GM12878 (cell line): ENCODE data around the gene PLEKHA6.

Experiments used
- EP300 ChIP-seq, 2 experiments: fragments of 150-350 bp in 1 of 2; IDR thresholded peaks; 2 replicates each; pipeline ENCODE4 v1.6.1; 2011 to 2012; ENCODE audit warnings: low read depth in 2 of 2, low read length in 2 of 2, borderline replicate concordance in 1 of 2, improper control_type of control experiment in 1 of 2, inconsistent platforms in 1 of 2; ENCODE audit not compliant: control insufficient read depth in 1 of 2
- FOS ChIP-seq: IDR thresholded peaks from 3 replicates; pipeline ENCODE4 v1.6.1; 2011; ENCODE audit warnings: borderline replicate concordance; ENCODE audit not compliant: insufficient read length; ENCODE audit errors: extremely low read depth
- HDAC2 ChIP-seq: fragments of 200-600 bp; sonication (generic); IDR thresholded peaks from 2 replicates; pipeline ENCODE4 v1.6.1; 2017
- POLR2A ChIP-seq: IDR thresholded peaks from 2 replicates; pipeline ENCODE4 v1.6.1; 2011; ENCODE audit warnings: low read depth, mild to moderate bottlenecking, low read length
- TCF7 ChIP-seq: IDR thresholded peaks from 2 replicates; pipeline ENCODE4 v1.6.1; 2014; ENCODE audit warnings: antibody characterized with exemption, borderline replicate concordance
- ZSCAN29 ChIP-seq: fragments of 450-650 bp; IDR thresholded peaks from 2 replicates; pipeline ENCODE4 v1.6.1; 2017; ENCODE audit warnings: mild to moderate bottlenecking, moderate library complexity
- TF ChIP-seq, protein P1 (sequence below): IDR thresholded peaks from 2 replicates; pipeline ENCODE4 v1.6.1; 2011; ENCODE audit warnings: low read depth, low read length, improper control_type of control experiment, borderline replicate concordance
- TF ChIP-seq, protein P2 (sequence below): IDR thresholded peaks from 2 replicates; pipeline ENCODE4 v1.6.1; 2012; ENCODE audit warnings: mild to moderate bottlenecking, low read depth, low read length
- TF ChIP-seq, protein P3 (sequence below): IDR thresholded peaks from 2 replicates; pipeline ENCODE4 v1.6.1; 2012; ENCODE audit warnings: low read depth, low read length, improper control_type of control experiment
- TF ChIP-seq, protein P4 (sequence below), 3 experiments: IDR thresholded peaks in 2 of 3; conservative IDR thresholded peaks in 1 of 3; 2 replicates each; pipeline ENCODE4 v1.5.1; 2011; ENCODE audit warnings: low read depth in 3 of 3, low read length in 3 of 3, mild to moderate bottlenecking in 3 of 3, control low read depth in 2 of 3, moderate library complexity in 2 of 3, inconsistent platforms in 1 of 3, mixed read lengths in 1 of 3; ENCODE audit not compliant: control insufficient read depth in 2 of 3, insufficient read depth in 1 of 3; ENCODE audit errors: extremely low read depth in 1 of 3

DNA sequence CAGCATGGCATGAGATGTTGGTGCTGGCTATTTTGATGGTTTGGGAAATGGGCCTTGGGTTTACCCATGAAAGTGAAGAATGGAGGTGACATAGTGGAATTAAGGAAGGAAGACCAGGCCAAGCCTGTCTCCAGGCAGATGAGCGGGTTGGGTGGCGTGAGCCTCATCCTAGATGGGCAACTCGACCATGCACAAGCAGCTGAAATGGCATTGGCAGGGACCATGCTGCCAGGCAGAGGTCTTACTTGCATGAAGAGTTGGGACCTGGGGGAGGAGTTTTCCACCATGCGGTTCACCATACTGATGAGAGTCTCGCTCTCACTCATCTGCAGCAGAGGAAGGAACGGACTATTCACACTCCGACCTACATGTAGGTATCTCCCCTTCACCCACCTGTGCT lies 108.4 kb downstream of the PLEKHA6 start:
- TF ChIP-seq, protein P1, sequence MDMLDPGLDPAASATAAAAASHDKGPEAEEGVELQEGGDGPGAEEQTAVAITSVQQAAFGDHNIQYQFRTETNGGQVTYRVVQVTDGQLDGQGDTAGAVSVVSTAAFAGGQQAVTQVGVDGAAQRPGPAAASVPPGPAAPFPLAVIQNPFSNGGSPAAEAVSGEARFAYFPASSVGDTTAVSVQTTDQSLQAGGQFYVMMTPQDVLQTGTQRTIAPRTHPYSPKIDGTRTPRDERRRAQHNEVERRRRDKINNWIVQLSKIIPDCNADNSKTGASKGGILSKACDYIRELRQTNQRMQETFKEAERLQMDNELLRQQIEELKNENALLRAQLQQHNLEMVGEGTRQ = no peak
- TF ChIP-seq, protein P2, sequence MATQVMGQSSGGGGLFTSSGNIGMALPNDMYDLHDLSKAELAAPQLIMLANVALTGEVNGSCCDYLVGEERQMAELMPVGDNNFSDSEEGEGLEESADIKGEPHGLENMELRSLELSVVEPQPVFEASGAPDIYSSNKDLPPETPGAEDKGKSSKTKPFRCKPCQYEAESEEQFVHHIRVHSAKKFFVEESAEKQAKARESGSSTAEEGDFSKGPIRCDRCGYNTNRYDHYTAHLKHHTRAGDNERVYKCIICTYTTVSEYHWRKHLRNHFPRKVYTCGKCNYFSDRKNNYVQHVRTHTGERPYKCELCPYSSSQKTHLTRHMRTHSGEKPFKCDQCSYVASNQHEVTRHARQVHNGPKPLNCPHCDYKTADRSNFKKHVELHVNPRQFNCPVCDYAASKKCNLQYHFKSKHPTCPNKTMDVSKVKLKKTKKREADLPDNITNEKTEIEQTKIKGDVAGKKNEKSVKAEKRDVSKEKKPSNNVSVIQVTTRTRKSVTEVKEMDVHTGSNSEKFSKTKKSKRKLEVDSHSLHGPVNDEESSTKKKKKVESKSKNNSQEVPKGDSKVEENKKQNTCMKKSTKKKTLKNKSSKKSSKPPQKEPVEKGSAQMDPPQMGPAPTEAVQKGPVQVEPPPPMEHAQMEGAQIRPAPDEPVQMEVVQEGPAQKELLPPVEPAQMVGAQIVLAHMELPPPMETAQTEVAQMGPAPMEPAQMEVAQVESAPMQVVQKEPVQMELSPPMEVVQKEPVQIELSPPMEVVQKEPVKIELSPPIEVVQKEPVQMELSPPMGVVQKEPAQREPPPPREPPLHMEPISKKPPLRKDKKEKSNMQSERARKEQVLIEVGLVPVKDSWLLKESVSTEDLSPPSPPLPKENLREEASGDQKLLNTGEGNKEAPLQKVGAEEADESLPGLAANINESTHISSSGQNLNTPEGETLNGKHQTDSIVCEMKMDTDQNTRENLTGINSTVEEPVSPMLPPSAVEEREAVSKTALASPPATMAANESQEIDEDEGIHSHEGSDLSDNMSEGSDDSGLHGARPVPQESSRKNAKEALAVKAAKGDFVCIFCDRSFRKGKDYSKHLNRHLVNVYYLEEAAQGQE = no peak
- TF ChIP-seq EP300 (IDR thresholded peaks at IDR 0.05; ENCODE audit: borderline replicate concordance in 1 of 2, control insufficient read depth in 1 of 2, low read depth in 2 of 2, low read length in 2 of 2) = no peak
- TF ChIP-seq POLR2A = no peak
- TF ChIP-seq, protein P3, sequence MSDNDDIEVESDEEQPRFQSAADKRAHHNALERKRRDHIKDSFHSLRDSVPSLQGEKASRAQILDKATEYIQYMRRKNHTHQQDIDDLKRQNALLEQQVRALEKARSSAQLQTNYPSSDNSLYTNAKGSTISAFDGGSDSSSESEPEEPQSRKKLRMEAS = no peak
- TF ChIP-seq FOS = no peak
- no peak for TF ChIP-seq TCF7
- TF ChIP-seq, protein P4, sequence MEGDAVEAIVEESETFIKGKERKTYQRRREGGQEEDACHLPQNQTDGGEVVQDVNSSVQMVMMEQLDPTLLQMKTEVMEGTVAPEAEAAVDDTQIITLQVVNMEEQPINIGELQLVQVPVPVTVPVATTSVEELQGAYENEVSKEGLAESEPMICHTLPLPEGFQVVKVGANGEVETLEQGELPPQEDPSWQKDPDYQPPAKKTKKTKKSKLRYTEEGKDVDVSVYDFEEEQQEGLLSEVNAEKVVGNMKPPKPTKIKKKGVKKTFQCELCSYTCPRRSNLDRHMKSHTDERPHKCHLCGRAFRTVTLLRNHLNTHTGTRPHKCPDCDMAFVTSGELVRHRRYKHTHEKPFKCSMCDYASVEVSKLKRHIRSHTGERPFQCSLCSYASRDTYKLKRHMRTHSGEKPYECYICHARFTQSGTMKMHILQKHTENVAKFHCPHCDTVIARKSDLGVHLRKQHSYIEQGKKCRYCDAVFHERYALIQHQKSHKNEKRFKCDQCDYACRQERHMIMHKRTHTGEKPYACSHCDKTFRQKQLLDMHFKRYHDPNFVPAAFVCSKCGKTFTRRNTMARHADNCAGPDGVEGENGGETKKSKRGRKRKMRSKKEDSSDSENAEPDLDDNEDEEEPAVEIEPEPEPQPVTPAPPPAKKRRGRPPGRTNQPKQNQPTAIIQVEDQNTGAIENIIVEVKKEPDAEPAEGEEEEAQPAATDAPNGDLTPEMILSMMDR (IDR thresholded peaks at IDR 0.05 in 2 of 3, conservative IDR thresholded peaks at IDR 0.05 in 1 of 3; ENCODE audit: control insufficient read depth in 2 of 3, extremely low read depth in 1 of 3, insufficient read depth in 1 of 3, low read depth in 3 of 3, low read length in 3 of 3) = no peak
- no peak for TF ChIP-seq ZSCAN29
- no peak for TF ChIP-seq HDAC2
